ENCODE data around the gene COL4A5. TPM values are rescaled to one million over a fixed set of nuclear protein-coding genes. Genes with fewer than 3 reads are reported as not detected.

COL4A5 gene
- total and polyA plus RNA-seq, 2 of the 13 experiments (the other 11 are each of a cell fraction or from before 2014, with no cell fraction given), result 39.5 to 45.5 TPM

DNA sequence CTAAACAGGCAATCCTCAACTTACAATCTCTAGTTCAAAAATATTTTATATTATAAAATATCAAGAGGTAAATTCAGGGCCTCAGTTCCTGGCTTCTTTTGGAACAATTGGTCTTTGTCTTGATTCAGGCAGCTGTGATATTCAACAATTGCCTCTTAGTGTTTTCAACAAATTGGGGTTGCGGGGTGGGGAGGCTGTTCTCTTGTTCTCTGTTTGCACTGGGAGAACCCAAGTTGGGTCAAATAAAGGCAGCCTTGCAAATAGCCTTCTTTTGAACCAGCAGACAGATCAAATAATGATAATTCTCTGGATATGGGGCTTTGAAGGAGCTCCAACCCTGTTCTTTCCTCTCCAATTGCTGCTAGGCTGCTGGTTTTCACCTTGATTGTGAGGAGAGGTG lies 142.5 kb downstream of the COL4A5 start:
- ChIA-PET CTCF (ENCODE audit: low intra/inter-chr PET ratio, low total read pairs) (no interaction called here), POLR2A (no interaction called here)
- Histone ChIP-seq H3K4me2 (ENCODE audit: low read depth, low read length) (no peak overlapping the region), H3K27ac (ENCODE audit: extremely low read length, insufficient read depth, low read length) (no peak overlapping the region), H3K4me3 (replicated peaks in 1 of 3; ENCODE audit: insufficient read depth in 1 of 3, low read depth in 2 of 3, low read length in 3 of 3) (no peak overlapping the region), H3K27me3 (ENCODE audit: control insufficient read depth in 1 of 2, insufficient read depth in 2 of 2, low read length in 2 of 2) (no peaks in the 10 kb centered on the region), H2AFZ (ENCODE audit: low read length) (no peak overlapping the region), H3K36me3 (replicated peaks in 1 of 2; ENCODE audit: control insufficient read depth in 1 of 2, insufficient read depth in 2 of 2, low read length in 2 of 2) (no peaks in the 10 kb centered on the region), H3K79me2 (ENCODE audit: insufficient read depth, low read length) (no peaks in the 10 kb centered on the region), H4K20me1 (ENCODE audit: insufficient read depth, low read length) (no peaks in the 10 kb centered on the region), H3K9ac (ENCODE audit: insufficient read depth, low read depth, low read length) (no peak overlapping the region), H3K9me3 (ENCODE audit: low read length) (no peaks in the 10 kb centered on the region), H3K4me1 (ENCODE audit: insufficient read depth, low read length) (no peaks in the 10 kb centered on the region)
- BruUV-seq (replicated peaks), result no TSS peak
- no peak for FAIRE-seq
- intact Hi-C loops (cut with micrococcal nuclease; ENCODE audit: unreplicated experiment), result no loop called here
- 83% methylated on average over 1 of the region's 1 CpG for WGBS (ENCODE audit: low lambda C conversion rate)
- peak; percentile 2 for DNase-seq (ENCODE audit: low spot score)
- in situ Hi-C loops (cut with HindIII; ENCODE audit: extremely low pct_ligation_motif_present, low pct_unique_long_range_greater_than_20kb), result no loop called here
- ATAC-seq, result no peak
- TF ChIP-seq ELF1 (CRISPR knock-in tag; IDR thresholded peaks at IDR 0.05) (no peak), NCOA1 (CRISPR knock-in tag; IDR thresholded peaks at IDR 0.05) (no peak), CCAR2 (optimal IDR thresholded peaks at IDR 0.05; ENCODE audit: low read depth, low read length) (no peak), MYNN (CRISPR knock-in tag; IDR thresholded peaks at IDR 0.05; ENCODE audit: low read depth) (no peak), ZBTB42 (CRISPR knock-in tag; IDR thresholded peaks at IDR 0.05) (no peak)

DNA sequence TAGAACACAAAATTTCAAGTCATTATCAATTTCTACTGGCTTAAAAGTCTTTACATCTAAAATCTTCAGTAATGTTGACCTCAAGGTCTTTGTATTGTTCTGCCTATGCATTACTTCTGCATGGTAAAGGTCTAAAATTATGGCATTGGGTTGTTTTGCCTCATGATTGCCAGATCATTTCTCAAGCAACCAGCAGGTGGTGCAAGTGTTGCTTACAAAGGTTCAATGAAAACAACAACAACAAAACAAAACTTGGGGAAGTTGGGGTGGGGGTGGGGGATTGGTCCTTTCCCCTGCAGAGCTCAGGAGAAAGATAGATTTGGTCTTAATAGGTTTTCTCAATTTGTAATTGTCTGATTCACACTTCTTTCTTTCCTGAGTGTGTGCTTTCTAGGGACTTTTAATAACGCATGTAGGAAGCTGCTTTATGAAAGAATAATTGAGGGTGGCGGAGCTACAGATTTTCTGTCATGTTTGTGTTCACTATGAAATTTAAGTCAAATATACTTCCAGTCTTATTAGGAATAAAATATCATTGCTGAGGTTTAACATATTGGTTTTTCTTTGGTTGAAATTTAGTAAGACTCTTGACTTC lies 145.1 kb downstream of the COL4A5 start:
- BruUV-seq (replicated peaks), result no TSS peak
- H3K9me3 ChIP-seq (ENCODE audit: low read length), result no peaks in the 10 kb centered on the region
- H3K4me1 ChIP-seq (ENCODE audit: insufficient read depth, low read length), result no peaks in the 10 kb centered on the region
- 0 out of 2 replicates have a peak, but pooled peaks have one; percentile 20 for TF ChIP-seq FOXP1 (IDR thresholded peaks at IDR 0.05)
- TF ChIP-seq FOXP1 (CRISPR knock-in tag; IDR thresholded peaks at IDR 0.05), result 0 out of 2 replicates have a peak, but pooled peaks have one; percentile 34
- no peak for TF ChIP-seq PAWR (CRISPR knock-in tag; IDR thresholded peaks at IDR 0.05; ENCODE audit: borderline replicate concordance)
- no peak for TF ChIP-seq IRF1 (CRISPR knock-in tag; IDR thresholded peaks at IDR 0.05; ENCODE audit: low read depth)
- DNase-seq (ENCODE audit: low spot score), result no peak
- ChIA-PET POLR2A (no interaction called here), CTCF (ENCODE audit: low intra/inter-chr PET ratio, low total read pairs) (no interaction called here)
- no peaks in the 10 kb centered on the region for H3K79me2 ChIP-seq (ENCODE audit: insufficient read depth, low read length)
- no peak overlapping the region for H2AFZ ChIP-seq (ENCODE audit: low read length)
- H3K27ac ChIP-seq (ENCODE audit: extremely low read length, insufficient read depth, low read length), result no peak overlapping the region
- H3K36me3 ChIP-seq (replicated peaks in 1 of 2; ENCODE audit: control insufficient read depth in 1 of 2, insufficient read depth in 2 of 2, low read length in 2 of 2), result no peaks in the 10 kb centered on the region
- in situ Hi-C loops (cut with HindIII; ENCODE audit: extremely low pct_ligation_motif_present, low pct_unique_long_range_greater_than_20kb) (no loop called here), intact Hi-C loops (cut with micrococcal nuclease; ENCODE audit: unreplicated experiment) (no loop called here)
- H3K27me3 ChIP-seq (ENCODE audit: control insufficient read depth in 1 of 2, insufficient read depth in 2 of 2, low read length in 2 of 2), result no peaks in the 10 kb centered on the region
- H3K4me3 ChIP-seq (replicated peaks in 1 of 3; ENCODE audit: insufficient read depth in 1 of 3, low read depth in 2 of 3, low read length in 3 of 3), result no peak overlapping the region
- H3K4me2 ChIP-seq (ENCODE audit: low read depth, low read length), result no peak overlapping the region
- no peak for ATAC-seq
- H3K9ac ChIP-seq (ENCODE audit: insufficient read depth, low read depth, low read length), result no peak overlapping the region
- no peaks in the 10 kb centered on the region for H4K20me1 ChIP-seq (ENCODE audit: insufficient read depth, low read length)
- WGBS (ENCODE audit: low lambda C conversion rate), result 97% methylated on average over 2 of the region's 2 CpGs
- no peak for FAIRE-seq

Measured in HepG2 (cell line).